Urothelium cell line (cell line): Measurements from ENCODE around the gene RAB6B.
"Not testable (repeated sequence)": the region's sequence is repeated elsewhere in the genome, so short reads cannot be mapped to it uniquely, and the experiment has no call there.

Experiments
- DNase-seq: peaks from one replicate; pipeline ENCODE4 v3.0.0; 2011; ENCODE audit warnings: low spot score, mixed read lengths
- FAIRE-seq: peaks from 2 replicates; lab custom pipeline; 2011; peaks lifted over from hg19 to GRCh38; lab: Jason Lieb, UNC

Gene RAB6B

DNA sequence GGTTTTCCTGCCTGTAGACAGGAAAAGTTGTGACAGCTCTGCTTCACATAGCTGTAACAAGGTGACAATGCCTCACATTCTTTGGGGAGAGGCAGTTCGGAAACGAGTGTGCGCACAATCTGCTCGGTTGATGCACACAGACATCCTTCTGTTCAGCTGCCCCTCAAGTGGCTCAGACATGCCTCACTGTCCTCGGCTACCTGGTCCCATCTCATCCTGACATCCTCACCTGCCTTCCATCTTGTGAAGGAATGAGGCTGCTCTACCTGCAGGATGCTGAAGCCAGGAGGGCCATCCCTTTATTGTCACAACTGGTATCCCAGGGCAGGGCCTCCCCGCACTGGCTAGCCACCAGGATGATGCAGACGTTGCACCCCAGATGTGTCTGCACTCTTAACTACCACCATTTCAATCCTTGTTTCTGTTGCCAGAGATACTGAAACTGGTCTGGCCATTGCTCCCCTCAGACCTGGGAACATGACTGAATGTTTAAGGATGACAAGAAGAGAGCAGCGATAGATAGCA lies 70.7 kb downstream of the RAB6B start:
- peak; percentile 65 for FAIRE-seq
- DNase-seq, result no peak

DNA sequence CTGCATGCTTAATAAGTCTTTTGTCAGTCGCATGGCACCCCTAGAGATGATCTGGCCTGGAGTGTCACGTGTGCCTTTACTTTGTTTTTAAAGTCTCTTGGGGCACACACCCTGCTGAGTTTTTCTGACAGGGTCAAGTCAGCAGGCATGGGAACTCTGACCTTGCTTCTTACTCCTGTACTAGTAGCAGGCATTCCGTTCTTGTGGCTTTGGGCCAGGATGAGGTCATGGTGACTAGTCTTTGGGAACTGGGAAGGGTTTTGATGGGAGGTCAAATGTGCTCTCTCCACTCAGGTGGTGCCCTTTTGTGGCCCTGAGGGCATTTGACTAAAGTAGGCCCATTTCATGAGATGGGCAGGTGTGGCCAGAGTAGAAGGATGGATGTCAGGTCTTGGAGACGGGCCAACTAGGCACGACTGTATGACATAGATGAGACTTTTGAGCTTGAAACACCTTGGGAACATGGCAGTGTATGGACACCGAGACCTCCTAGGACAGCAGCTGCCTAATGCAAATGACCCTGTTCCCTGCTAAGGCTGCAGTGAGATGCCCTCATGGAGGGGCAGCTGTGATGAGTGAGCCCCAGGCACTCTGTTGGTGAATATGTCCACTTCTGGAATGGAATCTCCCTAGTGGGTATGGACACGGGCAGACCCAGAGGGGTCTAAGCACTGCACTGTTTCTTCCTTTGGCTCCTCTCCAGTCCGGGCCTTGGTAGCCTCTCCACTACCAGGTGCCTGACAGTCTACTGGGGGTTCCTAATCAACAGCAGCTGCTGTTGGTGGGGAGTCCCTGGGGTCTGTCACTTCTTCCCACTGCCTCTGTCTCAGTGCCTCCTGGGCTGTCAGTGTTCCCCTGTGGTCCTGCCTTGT lies 73.7 kb downstream of the RAB6B start:
- DNase-seq, result peak; percentile 76

GRCh38 chr3:133820889-133821675 lies 74.6 kb downstream of the RAB6B start:
- DNase-seq (no peak), FAIRE-seq (no peak)

More for the DNA sequence above, 73.7 kb downstream of the RAB6B start:
- no peak for FAIRE-seq

GRCh38 chr3:133820129-133820528 lies 75.6 kb downstream of the RAB6B start:
- no peak for FAIRE-seq
- no peak for DNase-seq

GRCh38 chr3:133815386-133815785 lies 80.3 kb downstream of the RAB6B start:
- DNase-seq, result no peak
- no peak for FAIRE-seq

- DNase-seq (no peak), FAIRE-seq (no peak)
These were observed 82.8 kb downstream of the RAB6B start for GRCh38 chr3:133812872-133813271.

DNA sequence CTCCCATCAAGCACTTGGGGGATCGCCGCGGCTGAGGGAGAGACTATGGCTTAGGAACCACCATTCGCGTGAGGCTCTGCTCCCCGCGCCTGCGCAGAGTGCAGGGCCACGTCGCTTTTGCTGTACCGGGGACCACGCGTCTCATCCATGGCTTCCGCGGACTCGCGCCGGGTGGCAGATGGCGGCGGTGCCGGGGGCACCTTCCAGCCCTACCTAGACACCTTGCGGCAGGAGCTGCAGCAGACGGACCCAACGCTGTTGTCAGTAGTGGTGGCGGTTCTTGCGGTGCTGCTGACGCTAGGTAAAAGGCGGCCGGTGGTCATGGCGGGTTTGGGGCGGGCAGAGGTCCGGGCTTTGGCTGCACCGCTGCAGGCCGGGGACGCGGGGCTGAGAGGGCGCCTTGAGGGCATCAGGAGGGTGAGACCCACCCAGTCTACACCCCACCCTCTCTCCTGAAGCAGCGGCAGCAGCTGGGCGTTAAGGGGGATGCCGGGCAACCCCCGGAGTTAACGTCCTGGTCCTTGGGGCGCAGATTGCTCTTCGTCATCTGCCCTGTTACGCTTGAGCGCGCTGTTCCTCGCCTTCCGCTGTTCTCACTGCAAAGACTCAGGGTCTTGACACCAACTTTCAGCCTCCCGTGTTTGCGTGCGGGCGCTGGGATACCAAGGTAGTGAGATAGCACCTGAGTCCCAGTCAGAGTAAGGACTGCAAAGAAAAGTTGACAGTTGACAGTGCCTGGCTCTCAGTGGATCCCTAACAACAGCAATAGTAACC lies 89.8 kb downstream of the RAB6B start, which contains the start of gene SRPRB:
SRPRB (plus strand) TSS at position 114 of the 774 bp plus-strand sequence; CDS start at position 148, 34 bp downstream.
- DNase-seq (peak; percentile 99), FAIRE-seq (no peak)

DNA sequence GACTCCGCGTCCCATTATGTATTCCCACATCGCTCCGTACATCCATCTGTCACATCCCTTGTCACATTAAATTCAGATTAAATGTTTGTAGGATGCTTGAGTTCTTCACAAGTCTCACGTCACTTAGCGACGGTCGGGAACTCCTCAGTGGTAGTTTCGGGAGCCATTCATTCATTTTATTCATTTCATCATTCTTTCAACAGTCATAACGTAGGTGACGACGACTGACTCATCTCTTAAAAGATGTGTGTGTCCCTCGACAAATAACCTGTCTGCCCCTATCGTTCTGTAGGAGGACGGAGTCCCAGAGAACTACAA lies 90.3 kb downstream of the RAB6B start:
- DNase-seq, result no peak
- FAIRE-seq, result no peak

GRCh38 chr3:133804896-133805295 lies 90.8 kb downstream of the RAB6B start:
- DNase-seq, result no peak

DNA sequence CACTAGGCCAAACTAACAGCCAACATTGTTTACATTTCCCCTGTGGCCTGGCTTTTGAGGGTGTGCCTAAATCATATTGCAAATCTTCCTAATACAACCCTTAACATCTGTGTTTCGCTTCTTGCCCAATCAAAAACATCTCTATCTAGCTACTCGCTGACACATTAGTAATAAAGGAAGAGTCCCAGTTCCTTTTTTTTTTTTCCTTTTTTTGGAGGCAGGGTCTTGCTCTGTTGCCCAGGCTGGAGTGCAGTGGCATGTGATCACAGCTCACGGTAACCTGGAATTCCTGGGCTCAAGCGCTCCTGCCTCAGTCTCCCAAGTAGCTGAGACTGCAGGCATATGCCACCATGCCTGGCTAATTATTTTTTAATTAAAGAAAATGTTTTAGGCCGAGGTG lies 92.2 kb downstream of the RAB6B start:
- no peak for FAIRE-seq
- no peak for DNase-seq

More at GRCh38 chr3:133804896-133805295, 90.8 kb downstream of the RAB6B start:
- no peak for FAIRE-seq

DNA sequence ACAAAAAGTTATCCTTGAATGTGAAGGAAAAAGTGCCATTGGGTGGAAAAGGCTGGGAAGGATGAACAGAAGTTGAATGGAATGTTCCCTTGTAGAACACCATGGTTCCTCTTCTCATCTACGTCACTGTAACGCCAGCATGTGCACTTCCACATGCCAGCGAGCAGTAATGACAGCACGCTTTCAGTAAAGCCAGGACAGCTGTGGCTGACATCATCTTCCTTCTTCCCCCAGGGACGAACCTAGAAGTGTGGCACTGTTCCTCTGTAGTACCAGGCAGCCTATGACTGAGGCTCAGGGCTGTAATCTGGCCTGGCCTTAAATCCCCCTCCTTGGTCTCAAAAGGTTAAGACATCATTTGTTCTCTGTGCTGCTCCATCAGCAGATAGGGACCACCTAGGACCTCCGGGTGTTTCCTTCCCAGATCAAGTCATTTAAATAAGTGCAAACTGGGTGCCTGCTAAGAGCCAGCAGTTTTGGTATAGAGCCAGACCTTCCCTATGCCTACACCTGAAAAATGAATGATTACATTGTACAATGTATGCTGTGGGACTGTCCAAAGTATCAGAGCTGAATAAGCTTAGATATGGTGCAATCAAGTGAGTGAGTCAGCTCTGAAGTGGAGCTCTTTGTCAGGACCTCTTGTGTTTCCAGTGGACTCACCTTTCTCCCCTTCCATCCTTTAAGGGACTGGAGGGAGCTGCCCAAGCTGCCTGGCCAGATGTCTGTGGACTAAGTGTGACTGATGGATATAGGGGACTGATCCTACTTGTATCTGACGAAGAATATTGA lies 95.7 kb downstream of the RAB6B start:
- FAIRE-seq (peak; percentile 9), DNase-seq (no peak)

DNA sequence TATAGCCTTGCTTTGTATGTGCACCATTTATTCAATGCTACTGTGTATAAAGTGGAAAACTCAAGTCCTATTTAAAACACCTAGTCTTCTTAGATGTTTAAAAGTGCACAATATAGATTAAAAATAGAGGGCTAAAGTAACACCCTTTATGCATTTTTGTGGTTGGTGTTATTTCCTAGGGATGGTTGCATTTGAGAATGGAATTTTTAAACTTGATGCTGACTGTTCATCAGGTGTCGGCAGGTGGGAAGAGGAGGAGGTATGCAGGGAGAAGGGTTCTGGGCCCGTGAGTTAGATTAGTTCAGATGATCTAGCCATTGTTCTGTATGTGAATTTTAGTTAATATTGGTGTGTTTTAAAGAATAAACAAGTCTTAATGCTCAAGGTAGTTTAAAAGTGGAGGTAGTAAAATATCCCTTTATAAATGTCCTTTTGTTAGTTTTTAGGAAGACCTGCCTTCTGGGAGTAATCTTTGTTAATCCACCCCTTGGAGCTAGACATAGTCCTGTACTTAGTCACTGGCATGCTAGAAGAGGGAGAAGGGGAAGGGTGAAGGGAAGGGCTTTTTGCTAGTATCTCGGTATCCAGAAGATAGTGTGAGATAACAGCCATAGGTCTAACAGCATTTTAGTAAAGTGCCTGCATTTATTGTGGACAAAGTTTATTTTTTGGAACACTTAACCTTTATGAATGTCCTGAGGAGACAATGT lies 98.1 kb downstream of the RAB6B start:
- FAIRE-seq, result no peak
- no peak for DNase-seq

DNA sequence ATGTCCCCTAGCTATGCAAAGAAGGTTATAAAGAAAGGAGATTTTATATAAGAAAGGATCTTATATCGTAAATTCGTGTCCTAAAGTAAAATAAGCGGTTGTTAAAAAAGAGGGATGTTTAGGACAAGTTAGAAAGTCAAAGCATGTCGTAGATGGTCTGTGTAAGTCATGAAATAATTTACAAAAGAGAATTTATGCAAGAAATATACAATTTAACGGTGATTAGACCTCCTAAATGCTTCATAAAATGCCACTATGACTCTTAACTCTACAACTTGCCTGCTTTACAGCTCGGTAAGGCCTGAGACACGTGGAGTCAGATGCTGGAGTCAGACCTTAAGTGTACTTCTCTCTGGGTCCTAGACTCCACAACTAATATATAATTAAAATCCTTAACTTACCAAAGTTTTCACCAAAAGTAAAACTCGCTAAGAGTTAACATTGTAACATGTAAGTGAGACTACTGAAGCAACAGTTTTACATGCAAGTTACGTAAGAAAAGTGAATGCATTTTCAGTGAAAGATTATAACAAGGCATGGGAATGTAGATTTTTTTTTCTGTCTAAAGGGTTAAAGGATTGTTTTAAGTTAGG lies 103.4 kb downstream of the RAB6B start:
- DNase-seq (no peak), FAIRE-seq (no peak)

- FAIRE-seq, result no peak
These were observed 107.7 kb downstream of the RAB6B start for GRCh38 chr3:133788024-133788423.

GRCh38 chr3:133783762-133784161 lies 111.9 kb downstream of the RAB6B start:
- no peak for DNase-seq
- no peak for FAIRE-seq

More at GRCh38 chr3:133788024-133788423, 107.7 kb downstream of the RAB6B start:
- no peak for DNase-seq

GRCh38 chr3:133782454-133782853 lies 113.2 kb downstream of the RAB6B start:
- FAIRE-seq (no peak), DNase-seq (no peak)

DNA sequence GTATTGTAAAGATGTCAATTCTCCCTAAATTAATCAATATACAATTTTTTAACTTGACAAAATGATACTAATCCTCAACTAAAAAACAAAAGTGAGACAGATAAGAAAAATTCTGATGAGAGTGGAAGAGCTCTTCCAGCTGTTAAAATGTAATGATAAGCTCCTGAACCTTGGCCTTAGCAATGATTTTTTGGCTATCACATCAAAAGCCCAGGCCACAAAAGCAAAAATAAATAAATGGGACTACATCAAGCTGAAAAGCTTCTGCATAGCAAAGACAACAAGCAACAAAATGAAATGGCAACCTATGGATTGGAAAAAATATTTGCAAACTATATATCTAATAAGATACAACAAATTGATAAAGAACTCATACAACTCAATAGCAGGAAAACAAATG lies 114.1 kb downstream of the RAB6B start:
- DNase-seq (no peak), FAIRE-seq (no peak)

GRCh38 chr3:133780756-133781155 lies 114.9 kb downstream of the RAB6B start:
- not testable (repeated sequence) for FAIRE-seq, DNase-seq

- FAIRE-seq, result no peak
- DNase-seq, result no peak
These were observed 116.0 kb downstream of the RAB6B start for GRCh38 chr3:133779626-133780203.
